Liver (tissue), 9 donors: ENCODE data around the gene CAB39. TPM values are rescaled to one million over a fixed set of nuclear protein-coding genes. Genes with fewer than 3 reads are reported as not detected.

Experiments used
- DNase-seq: peaks from one replicate; pipeline ENCODE4 v3.0.0-alpha.2; 2017; ENCODE audit warnings: low spot score
- H3K27ac ChIP-seq, 2 donors: one replicate each; pipeline ENCODE4 v1.7.0; 2013; ENCODE audit warnings: inconsistent platforms in 2 of 2, low read length in 2 of 2, control low read depth in 1 of 2, low read depth in 1 of 2, mild to moderate bottlenecking in 1 of 2
- H3K27me3 ChIP-seq, 4 donors: one replicate each; pipeline versions ENCODE4 v1.6.1 to v1.7.0; 2013; ENCODE audit warnings: low read length in 3 of 4, inconsistent platforms in 1 of 4, mild to moderate bottlenecking in 1 of 4, moderate library complexity in 1 of 4; ENCODE audit not compliant: control insufficient read depth in 4 of 4, insufficient read depth in 4 of 4
- H3K36me3 ChIP-seq, 4 donors: one replicate each; pipeline versions ENCODE4 v1.6.1 to v1.7.0; 2013; ENCODE audit warnings: low read length in 3 of 4, mild to moderate bottlenecking in 3 of 4, low read depth in 1 of 4, moderate library complexity in 1 of 4; ENCODE audit not compliant: control insufficient read depth in 4 of 4, insufficient read depth in 3 of 4
- H3K4me1 ChIP-seq, 4 donors: one replicate each; pipeline versions ENCODE4 v1.6.1 to v1.7.0; 2013; ENCODE audit warnings: low read length in 3 of 4, mild to moderate bottlenecking in 3 of 4, moderate library complexity in 1 of 4; ENCODE audit not compliant: control insufficient read depth in 4 of 4, insufficient read depth in 4 of 4
- H3K4me3 ChIP-seq, 3 donors: one replicate each; pipeline versions ENCODE4 v1.6.1 to v1.7.0; 2013; ENCODE audit warnings: low read length in 3 of 3, control low read depth in 1 of 3, low read depth in 1 of 3, mild to moderate bottlenecking in 1 of 3
- H3K9ac ChIP-seq, 2 donors: one replicate each; pipeline ENCODE4 v1.7.0; 2013; ENCODE audit warnings: low read length in 2 of 2, mild to moderate bottlenecking in 2 of 2, moderate library complexity in 2 of 2, control low read depth in 1 of 2, low read depth in 1 of 2
- H3K9me3 ChIP-seq, 4 donors: one replicate each; pipeline versions ENCODE4 v1.6.1 to v1.7.0; 2013; ENCODE audit warnings: low read length in 3 of 4; ENCODE audit not compliant: control insufficient read depth in 4 of 4
- ATF3 ChIP-seq: IDR thresholded peaks from 2 replicates; pipeline ENCODE4 v1.6.1; 2016; ENCODE audit warnings: antibody characterized with exemption
- CTCF ChIP-seq: fragments of 150-350 bp; IDR thresholded peaks from 2 replicates; pipeline ENCODE4 v1.5.1; 2017; ENCODE audit warnings: improper control_type of control experiment, low read depth, low read length; ENCODE audit not compliant: missing input control
- EGR1 ChIP-seq, 2 donors: IDR thresholded peaks; 2 replicates each; pipeline ENCODE4 v1.6.1; 2016 to 2018; ENCODE audit warnings: antibody characterized with exemption in 2 of 2, low read depth in 2 of 2
- FOXA1 ChIP-seq: IDR thresholded peaks from 2 replicates; pipeline ENCODE4 v1.6.1; 2016; ENCODE audit warnings: antibody characterized with exemption
- FOXA2 ChIP-seq: IDR thresholded peaks from 2 replicates; pipeline ENCODE4 v1.6.1; 2016; ENCODE audit warnings: antibody characterized with exemption
- HNF4A ChIP-seq, 2 donors: conservative IDR thresholded peaks; 2 replicates each; pipeline ENCODE4 v1.6.1; 2016; ENCODE audit warnings: antibody characterized with exemption in 2 of 2, mild to moderate bottlenecking in 2 of 2
- JUND ChIP-seq, 2 donors: IDR thresholded peaks; 2 replicates each; pipeline ENCODE4 v1.6.1; 2016; ENCODE audit warnings: antibody characterized with exemption in 2 of 2
- MAX ChIP-seq: IDR thresholded peaks from 2 replicates; pipeline ENCODE4 v1.6.1; 2016; ENCODE audit warnings: antibody characterized with exemption
- NR2F2 ChIP-seq: IDR thresholded peaks from 2 replicates; pipeline ENCODE4 v1.6.1; 2016; ENCODE audit warnings: antibody characterized with exemption
- RAD21 ChIP-seq, 2 donors: IDR thresholded peaks; 2 replicates each; pipeline ENCODE4 v1.6.1; 2016; ENCODE audit warnings: antibody characterized with exemption in 2 of 2, mild to moderate bottlenecking in 2 of 2
- RXRA ChIP-seq, 2 donors: IDR thresholded peaks; 2 replicates each; pipeline ENCODE4 v1.6.1; 2017 to 2018; ENCODE audit warnings: antibody characterized with exemption in 2 of 2, mild to moderate bottlenecking in 1 of 2
- SP1 ChIP-seq: IDR thresholded peaks from 2 replicates; pipeline ENCODE4 v1.6.1; 2018; ENCODE audit warnings: antibody characterized with exemption, mild to moderate bottlenecking
- YY1 ChIP-seq: IDR thresholded peaks from 2 replicates; pipeline ENCODE4 v1.6.1; 2016; ENCODE audit warnings: antibody characterized with exemption, mild to moderate bottlenecking
- ZBTB33 ChIP-seq: IDR thresholded peaks from 2 replicates; pipeline ENCODE4 v1.6.1; 2016; ENCODE audit warnings: antibody characterized with exemption
- WGBS: extraction: QIAGEN DNeasy Blood & Tissue Kit; methylation state at CpG from one replicate; pipeline ENCODE4 v1.1.7; 2013; 5-methylcytosine and 5-hydroxymethylcytosine counted together
- polyA plus RNA-seq, 2 donors: library from polyadenylated mRNA; stranded (reverse) in 1 of 2; unstranded in 1 of 2; fragments of 200-250 nt in 1 of 2; fragments of >200 nt in 1 of 2; fragmentation: Nextera tagmentation in 1 of 2; extraction: Ambion mirVana in 1 of 2; gene quantifications; one replicate each; pipeline versions ENCODE4 v1.2.1 to v1.2.3, GENCODE V29; 2013 to 2015
- total RNA-seq, 2 donors: library from RNA; depleted of rRNA; stranded (reverse); fragments of >200 nt; gene quantifications; one replicate each; pipeline ENCODE4 v1.2.3, GENCODE V29; 2014
- TF ChIP-seq, protein P1 (sequence below): IDR thresholded peaks from 2 replicates; pipeline ENCODE4 v1.6.1; 2016; ENCODE audit warnings: antibody characterized with exemption, mild to moderate bottlenecking
- donor health status: healthy.
- donor health status: healthy.
- donor health status: healthy.
- donor health status: healthy.
- donor health status: healthy.

The CAB39 gene
- total and polyA plus RNA-seq, 4 donors = 9.2 to 39.8 (median 26.5) TPM

DNA sequence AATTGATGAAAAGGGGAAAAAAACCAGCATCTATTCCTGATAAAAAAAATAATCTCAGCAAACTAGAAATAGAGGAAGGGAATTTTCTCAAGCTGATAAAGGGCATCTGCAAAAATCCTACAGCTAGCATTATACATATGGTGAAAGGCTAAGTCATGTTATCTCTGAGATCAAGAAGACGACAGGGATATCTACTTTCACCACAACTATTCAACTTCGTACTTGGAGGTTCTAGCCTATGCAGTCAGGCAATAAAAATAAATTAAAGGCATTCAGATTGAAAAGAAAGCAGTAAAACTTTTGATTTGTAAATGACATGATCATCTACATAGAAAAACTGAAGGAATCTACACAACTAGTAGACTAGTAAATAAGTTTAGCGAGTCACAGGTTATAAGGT lies 58.2 kb downstream of the CAB39 start:
- Histone ChIP-seq H3K36me3 (peaks cover 0 to 1% (median 0%) of the 10 kb centered on the region in 4 donors), H3K27ac (no peak overlapping the region), H3K27me3 (no peaks in the 10 kb centered on the region), H3K9me3 (no peaks in the 10 kb centered on the region), H3K4me1 (peaks cover 0 to 2% (median 0%) of the 10 kb centered on the region in 4 donors), H3K9ac (no peak overlapping the region), H3K4me3 (no peak overlapping the region)
- no peak for DNase-seq
- 94% methylated on average over 3 of the region's 3 CpGs for WGBS
- TF ChIP-seq JUND (IDR thresholded peaks at IDR 0.05) (no peak), ZBTB33 (no peak), YY1 (no peak), CTCF (no peak), FOXA2 (no peak), RAD21 (IDR thresholded peaks at IDR 0.05) (no peak), EGR1 (IDR thresholded peaks at IDR 0.05; ENCODE audit: low read depth in 2 of 2) (no peak), RXRA (IDR thresholded peaks at IDR 0.05) (no peak), HNF4A (conservative IDR thresholded peaks at IDR 0.05) (no peak), SP1 (no peak), MAX (no peak), NR2F2 (no peak), FOXA1 (no peak), ATF3 (no peak)
- TF ChIP-seq, protein P1, sequence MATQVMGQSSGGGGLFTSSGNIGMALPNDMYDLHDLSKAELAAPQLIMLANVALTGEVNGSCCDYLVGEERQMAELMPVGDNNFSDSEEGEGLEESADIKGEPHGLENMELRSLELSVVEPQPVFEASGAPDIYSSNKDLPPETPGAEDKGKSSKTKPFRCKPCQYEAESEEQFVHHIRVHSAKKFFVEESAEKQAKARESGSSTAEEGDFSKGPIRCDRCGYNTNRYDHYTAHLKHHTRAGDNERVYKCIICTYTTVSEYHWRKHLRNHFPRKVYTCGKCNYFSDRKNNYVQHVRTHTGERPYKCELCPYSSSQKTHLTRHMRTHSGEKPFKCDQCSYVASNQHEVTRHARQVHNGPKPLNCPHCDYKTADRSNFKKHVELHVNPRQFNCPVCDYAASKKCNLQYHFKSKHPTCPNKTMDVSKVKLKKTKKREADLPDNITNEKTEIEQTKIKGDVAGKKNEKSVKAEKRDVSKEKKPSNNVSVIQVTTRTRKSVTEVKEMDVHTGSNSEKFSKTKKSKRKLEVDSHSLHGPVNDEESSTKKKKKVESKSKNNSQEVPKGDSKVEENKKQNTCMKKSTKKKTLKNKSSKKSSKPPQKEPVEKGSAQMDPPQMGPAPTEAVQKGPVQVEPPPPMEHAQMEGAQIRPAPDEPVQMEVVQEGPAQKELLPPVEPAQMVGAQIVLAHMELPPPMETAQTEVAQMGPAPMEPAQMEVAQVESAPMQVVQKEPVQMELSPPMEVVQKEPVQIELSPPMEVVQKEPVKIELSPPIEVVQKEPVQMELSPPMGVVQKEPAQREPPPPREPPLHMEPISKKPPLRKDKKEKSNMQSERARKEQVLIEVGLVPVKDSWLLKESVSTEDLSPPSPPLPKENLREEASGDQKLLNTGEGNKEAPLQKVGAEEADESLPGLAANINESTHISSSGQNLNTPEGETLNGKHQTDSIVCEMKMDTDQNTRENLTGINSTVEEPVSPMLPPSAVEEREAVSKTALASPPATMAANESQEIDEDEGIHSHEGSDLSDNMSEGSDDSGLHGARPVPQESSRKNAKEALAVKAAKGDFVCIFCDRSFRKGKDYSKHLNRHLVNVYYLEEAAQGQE = no peak

- Histone ChIP-seq H3K27me3 (no peaks in the 10 kb centered on the region), H3K4me1 (no peaks in the 10 kb centered on the region), H3K27ac (no peak overlapping the region), H3K9me3 (no peaks in the 10 kb centered on the region), H3K9ac (no peak overlapping the region), H3K4me3 (no peak overlapping the region), H3K36me3 (peaks cover 0 to 1% (median 0%) of the 10 kb centered on the region in 4 donors)
- no peak for DNase-seq
- 100% methylated on average over 2 of the region's 2 CpGs for WGBS
- no peak for TF ChIP-seq FOXA2
- TF ChIP-seq RAD21 (IDR thresholded peaks at IDR 0.05) = no peak
- no peak for TF ChIP-seq SP1
- TF ChIP-seq, protein P1 = no peak
- no peak for TF ChIP-seq RXRA (IDR thresholded peaks at IDR 0.05)
- TF ChIP-seq NR2F2 = no peak
- TF ChIP-seq ZBTB33 = no peak
- TF ChIP-seq ATF3 = no peak
Observed at GRCh38 chr2:230772156-230772555, 59.5 kb downstream of the CAB39 start.
